Ramos (cell line): ENCODE results near the gene DDAH1.
"Not testable (repeated sequence)": the region's sequence is repeated elsewhere in the genome, so short reads cannot be mapped to it uniquely, and the experiment has no call there.

Source experiments
- in situ Hi-C: fragments of 300-500 bp; cut with MboI; formaldehyde crosslinking; loops from one replicate; pipeline ENCODE4 v1.14.3; 2022; ENCODE audit warnings: low sequenced_read_pairs; ENCODE audit not compliant: unreplicated experiment

The DDAH1 gene

GRCh38 chr1:85465099-85465785 is at the start of gene DDAH1:
DDAH1 (minus strand) TSS chr1:85465159; CDS start chr1:85465045, 114 bp downstream.
- in situ Hi-C loops, result no loop called here

DNA sequence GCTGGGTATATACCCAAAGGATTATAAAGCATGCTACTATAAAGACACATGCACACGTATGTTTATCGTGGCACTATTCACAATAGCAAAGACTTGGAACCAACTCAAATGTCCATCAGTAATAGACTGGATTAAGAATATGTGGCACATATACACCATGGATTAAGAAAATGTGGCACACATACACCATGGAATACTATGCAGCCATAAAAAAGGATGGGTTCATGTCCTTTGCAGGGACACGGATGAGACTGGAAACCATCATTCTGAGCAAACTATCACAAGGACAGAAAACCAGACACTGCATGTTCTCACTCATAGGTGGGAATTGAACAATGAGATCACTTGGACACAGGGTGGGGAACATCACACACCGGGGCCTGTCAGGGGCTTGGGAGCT is 49.0 kb upstream of the DDAH1 start:
- in situ Hi-C loops, result not testable (repeated sequence)

DNA sequence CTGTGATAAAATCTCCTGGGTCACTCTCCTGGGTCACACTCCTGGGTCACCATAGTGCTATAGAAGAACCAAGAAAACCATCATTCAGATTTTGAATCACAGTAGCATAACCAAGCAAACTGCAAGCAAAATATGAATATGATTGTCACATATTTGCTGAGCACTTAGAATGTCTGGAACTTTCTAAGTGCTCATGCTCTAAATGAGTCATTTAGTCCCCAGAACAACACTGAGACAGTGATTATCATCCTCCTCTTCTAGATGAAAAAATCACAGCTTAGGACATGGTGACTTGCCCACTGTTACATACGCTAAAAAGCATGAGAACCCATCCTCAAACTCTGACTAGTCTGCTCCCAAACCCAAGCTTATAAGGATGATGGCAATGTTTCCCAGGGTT is 39.5 kb upstream of the DDAH1 start:
- in situ Hi-C loops, result no loop called here

DNA sequence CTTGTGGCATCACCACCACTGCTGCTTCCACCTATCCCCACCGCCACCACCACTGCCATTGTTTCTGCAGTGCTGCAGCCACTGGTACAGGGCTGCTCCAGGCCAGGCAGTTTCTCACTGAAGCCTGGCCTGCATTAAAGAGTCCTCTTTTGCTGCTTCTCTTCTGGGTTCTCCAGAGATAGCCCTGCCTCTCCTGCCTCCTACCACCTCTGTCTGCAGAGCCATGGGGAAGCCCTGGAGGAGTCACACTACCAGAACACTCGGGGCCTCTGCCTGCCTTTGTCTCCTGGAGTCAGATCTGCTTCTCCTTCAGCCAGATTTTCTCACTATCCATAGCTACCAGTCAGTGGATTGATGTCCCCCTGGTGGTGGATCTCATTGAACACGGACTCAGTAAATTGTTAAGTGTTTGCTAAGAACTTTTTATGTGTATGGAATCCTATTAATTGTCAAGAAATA is 37.7 kb upstream of the DDAH1 start:
- in situ Hi-C loops, result no loop called here

- in situ Hi-C loops, result no loop called here
These were observed 37.2 kb upstream of the DDAH1 start for GRCh38 chr1:85502171-85502570.

DNA sequence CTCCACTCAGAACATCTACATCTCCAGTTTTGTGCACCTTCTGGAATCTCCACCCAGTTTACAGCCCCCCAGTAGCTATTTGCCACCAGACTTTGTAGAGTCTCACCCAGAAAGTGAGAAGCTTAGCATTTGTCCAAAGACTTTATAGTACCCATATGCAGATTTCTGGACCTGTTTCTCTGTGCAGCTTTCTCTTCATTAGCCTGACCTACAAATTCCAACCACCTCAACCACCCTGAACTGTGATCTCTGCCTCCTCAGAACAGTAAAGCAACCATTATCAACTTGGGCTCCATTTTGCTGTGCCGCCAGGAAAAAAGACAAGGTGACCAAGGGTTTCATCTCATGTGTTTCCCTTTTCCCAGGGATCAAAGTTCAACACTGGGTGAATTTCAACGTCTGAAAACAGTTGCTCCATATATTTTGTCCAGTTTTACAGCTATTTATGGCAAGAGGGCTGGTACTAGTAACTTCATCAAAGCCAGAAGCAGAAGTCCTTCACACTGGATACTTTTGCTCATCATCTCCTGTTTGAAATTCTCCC is 36.5 kb upstream of the DDAH1 start:
- in situ Hi-C loops, result no loop called here

DNA sequence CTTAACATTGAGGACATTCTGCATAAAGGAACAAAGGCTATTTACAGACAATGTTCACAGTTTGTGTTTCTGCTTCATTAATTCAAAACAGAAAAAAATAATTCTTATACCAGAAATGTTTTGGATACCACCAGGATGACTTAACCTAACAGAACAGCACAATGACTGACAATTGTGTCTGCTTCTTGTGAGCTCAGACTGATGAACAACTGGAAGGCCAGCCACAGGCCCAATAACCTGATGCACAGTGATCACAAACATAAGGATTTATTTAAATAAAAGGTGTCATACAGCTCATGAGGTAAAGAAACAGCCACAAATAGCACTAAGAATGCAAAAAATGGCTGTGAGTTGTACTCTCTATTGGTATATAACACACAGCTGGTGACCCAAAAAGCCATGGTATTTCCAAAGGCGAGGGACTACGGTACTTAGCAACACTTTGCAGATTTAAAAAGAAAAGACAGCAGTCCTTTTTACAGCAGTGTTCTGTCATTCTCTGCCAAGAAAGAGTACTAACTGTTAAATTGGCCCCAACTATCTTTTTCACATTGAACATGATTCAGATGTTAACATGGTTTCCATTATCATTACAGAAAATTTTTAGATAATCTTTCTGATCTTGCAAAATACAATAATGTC is 32.1 kb upstream of the DDAH1 start:
- in situ Hi-C loops, result no loop called here

DNA sequence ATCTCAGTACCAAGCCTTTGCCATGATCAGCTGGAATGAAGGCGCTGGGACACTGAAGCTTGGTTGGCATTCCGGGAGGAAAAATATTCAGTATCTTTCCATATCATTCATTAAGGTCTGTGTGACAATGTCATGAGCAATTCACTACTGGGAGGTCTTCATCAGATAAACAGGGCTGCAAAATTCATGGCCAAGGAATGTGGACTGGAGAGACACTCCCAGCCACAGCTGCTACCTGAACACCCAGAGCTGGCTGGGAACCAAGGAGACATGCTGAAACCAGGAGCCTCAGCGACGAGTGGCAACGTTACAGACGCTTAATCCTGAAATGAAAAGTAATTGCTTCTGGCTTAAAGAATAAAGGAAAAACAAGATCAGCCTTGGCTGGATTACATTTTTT is 30.6 kb upstream of the DDAH1 start:
- in situ Hi-C loops, result no loop called here

GRCh38 chr1:85494904-85495266 is 29.9 kb upstream of the DDAH1 start:
- in situ Hi-C loops, result no loop called here

GRCh38 chr1:85494074-85494903 is 29.3 kb upstream of the DDAH1 start:
- in situ Hi-C loops, result no loop called here

DNA sequence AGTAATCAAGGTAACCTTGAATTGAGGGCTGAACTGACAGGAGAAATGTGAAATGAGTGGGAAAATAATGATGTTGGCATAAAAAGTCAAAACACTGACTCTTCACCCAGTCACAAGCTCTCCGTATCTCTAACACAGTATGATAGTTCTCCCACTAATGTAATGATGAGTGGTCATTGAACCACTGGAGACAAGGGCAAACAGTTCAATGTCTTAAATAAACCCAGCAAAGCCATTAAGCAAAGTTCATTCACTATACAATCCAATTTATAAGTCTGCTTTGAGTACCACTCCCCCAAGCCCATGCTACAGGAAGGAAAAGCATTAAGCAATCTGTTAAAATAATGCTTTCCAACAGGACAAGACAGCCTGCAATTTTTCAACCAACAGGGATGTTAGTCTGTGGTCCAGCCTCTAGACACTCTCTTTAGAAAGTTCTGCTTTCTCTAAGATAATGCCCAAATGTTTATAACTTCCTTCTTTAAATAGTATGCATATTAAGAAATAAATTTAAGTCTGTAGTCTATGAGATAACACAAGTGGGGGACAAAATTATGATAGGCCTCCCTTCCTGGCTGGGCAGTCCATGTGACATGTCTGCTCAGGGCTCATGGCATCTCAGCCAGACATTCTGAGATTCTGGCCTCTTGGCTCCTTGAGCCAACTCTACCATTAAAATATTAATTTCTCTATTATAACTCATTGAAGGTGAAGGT is 25.5 kb upstream of the DDAH1 start:
- in situ Hi-C loops, result no loop called here

DNA sequence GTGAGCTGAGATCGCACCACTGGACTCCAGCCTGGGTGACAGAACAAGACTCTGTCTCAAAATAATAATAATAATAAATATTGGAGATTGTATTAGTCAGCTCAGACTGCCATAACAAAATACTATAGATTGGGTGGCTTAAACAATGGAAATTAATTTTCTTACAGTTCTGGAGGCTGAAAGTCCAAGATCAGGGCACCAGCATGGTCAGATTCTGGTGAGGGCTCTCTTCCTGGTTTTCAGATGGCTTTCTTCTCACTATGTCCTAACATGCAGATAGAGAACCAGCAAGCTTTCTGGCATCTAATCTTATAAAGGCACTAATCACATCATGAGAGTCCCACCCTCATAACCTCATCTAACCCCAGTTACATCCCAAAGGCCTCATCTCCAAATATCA is 23.2 kb upstream of the DDAH1 start:
- in situ Hi-C loops, result no loop called here

DNA sequence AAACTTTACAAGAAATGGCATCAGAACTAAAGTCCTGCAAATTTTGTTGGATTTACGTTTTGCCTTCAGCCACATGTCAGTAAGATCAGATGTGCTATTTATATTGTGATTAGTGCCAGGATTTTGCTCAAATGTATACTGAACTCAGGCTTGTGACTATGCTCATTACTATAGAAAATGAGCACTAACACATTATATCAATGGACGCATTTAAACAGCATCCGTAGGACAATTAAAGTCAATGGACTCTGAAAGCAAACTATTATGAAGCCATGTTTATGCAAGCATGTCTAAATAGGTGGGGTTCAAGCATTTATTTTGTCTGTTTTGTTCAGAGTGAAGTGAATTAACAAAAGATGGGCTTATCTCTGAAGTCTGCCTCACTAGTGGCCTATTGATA is 20.6 kb upstream of the DDAH1 start:
- in situ Hi-C loops, result no loop called here

- in situ Hi-C loops, result no loop called here
These were observed 19.8 kb upstream of the DDAH1 start for GRCh38 chr1:85484716-85485115.

DNA sequence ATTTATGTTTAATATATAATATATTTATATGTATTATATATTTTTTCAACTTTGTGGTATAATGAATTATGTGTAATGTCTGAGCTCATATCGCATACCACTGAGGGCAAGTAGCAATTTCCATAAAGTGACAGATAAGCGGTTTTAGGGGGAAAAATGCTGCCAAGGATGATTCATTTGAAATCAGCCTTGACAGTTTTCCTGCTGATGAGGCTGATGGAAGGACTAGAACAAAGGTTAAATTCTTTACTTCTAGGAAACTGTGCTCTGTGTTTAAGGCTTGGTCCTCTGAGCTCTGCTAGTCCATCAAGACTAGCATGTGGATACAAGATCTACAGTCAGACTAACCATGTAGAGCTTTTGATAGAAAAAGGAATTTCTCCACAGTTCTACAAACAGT is 19.3 kb upstream of the DDAH1 start:
- in situ Hi-C loops, result no loop called here

DNA sequence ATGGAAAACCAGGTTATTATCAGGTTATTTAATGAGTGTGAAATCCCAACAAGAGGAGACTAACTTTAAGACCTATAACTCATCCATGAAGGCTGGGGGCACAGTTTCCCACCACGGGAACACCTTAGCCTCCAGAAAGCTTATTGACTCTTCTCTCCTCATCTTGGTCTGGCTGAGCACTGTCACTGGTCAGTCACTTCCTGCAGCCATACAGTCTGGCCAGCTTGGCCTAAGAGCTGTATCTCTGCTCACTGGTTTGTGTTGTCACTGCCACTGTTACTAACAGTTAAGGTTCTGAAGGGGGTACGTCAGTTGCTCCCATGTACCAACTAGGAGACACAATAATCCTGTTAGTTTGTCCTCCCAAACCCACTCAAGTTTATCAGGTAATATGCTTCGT is 16.7 kb upstream of the DDAH1 start:
- in situ Hi-C loops, result no loop called here

- in situ Hi-C loops, result no loop called here
These were observed 15.6 kb upstream of the DDAH1 start for GRCh38 chr1:85480566-85480965.

- in situ Hi-C loops, result no loop called here
These were observed 14.5 kb upstream of the DDAH1 start for GRCh38 chr1:85479491-85479890.

- in situ Hi-C loops, result no loop called here
These were observed 13.4 kb upstream of the DDAH1 start for GRCh38 chr1:85478366-85478765.

GRCh38 chr1:85475055-85475454 is 10.1 kb upstream of the DDAH1 start:
- in situ Hi-C loops, result no loop called here
